Brain microvascular endothelial cell (primary cell): ENCODE results near the gene GFPT1.

Experiments
- DNase-seq: peaks from one replicate; pipeline ENCODE4 v3.0.0-alpha.2; 2020
- H3K27ac ChIP-seq: fragments of 250-450 bp; sonication (Bioruptor Pico); 2 replicates; pipeline ENCODE4 v1.5.1; 2020; ENCODE audit warnings: mild to moderate bottlenecking, moderate library complexity
- H3K27me3 ChIP-seq: fragments of 250-450 bp; sonication (Bioruptor Pico); replicated peaks from 2 replicates; pipeline ENCODE4 v1.5.1; 2020; ENCODE audit warnings: mild to moderate bottlenecking
- H3K36me3 ChIP-seq: fragments of 250-450 bp; sonication (Bioruptor Pico); replicated peaks from 2 replicates; pipeline ENCODE4 v1.5.1; 2020; ENCODE audit warnings: mild to moderate bottlenecking
- H3K4me3 ChIP-seq: 2 replicates; pipeline ENCODE4 v1.5.1; 2011; ENCODE audit warnings: low read depth, mild to moderate bottlenecking, control low read depth, low read length, moderate library complexity
- CTCF ChIP-seq: IDR thresholded peaks from 2 replicates; pipeline ENCODE4 v1.5.1; 2011; ENCODE audit warnings: low read depth, mild to moderate bottlenecking, moderate library complexity, low read length, control low read depth, inconsistent platforms; ENCODE audit errors: missing control alignments
- in situ Hi-C: cut with HindIII; loops from 2 replicates; pipeline ENCODE4 v1.10.0; 2017; ENCODE audit warnings: low sequenced_read_pairs, low pct_ligation_motif_present

GFPT1 gene

DNA sequence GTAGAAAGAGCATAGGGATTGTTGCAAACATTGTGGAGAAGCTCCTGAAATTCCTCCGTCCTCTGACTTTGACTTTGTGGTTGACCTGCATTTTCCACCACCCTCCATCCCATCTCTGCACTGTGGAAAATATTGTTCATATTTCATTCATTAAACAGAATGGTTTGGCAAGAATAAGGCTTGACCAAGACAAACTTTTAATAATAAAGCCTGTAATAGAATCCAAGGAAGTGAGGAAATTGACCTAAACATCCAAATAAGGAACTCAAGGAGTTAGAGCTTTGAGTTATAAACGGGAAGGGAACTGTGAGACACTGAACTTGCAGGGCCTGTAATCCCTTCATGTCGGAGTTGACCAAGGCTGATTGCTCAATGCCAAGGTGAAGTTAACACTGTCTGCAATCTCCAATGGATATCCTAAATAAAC lies 115.2 kb downstream of the GFPT1 start:
- no peak overlapping the region for H3K27ac ChIP-seq
- in situ Hi-C loops, result no loop called here
- no peak for DNase-seq
- no peaks in the 10 kb centered on the region for H3K36me3 ChIP-seq
- no peaks in the 10 kb centered on the region for H3K27me3 ChIP-seq
- no peak for TF ChIP-seq CTCF
- H3K4me3 ChIP-seq, result no peak overlapping the region
